H1 (cell line): ENCODE results near the gene WDR90. TPM values are rescaled to one million over a fixed set of nuclear protein-coding genes. Genes with fewer than 3 reads are reported as not detected.

Source experiments
- CTCF ChIA-PET: fragments of 300-600 bp; sonication (Branson Sonifier 250); formaldehyde crosslinking; loops from one replicate; lab custom pipeline; 2021; ENCODE audit not compliant: partially characterized antibody; lab: Charles Lee
- POLR2A ChIA-PET: fragments of 300-600 bp; sonication (Branson Sonifier 250); formaldehyde crosslinking; loops from one replicate; lab custom pipeline; 2021; ENCODE audit warnings: inconsistent platforms; ENCODE audit not compliant: partially characterized antibody; lab: Charles Lee
- DNase-seq, 2 experiments: peaks; one replicate each; pipeline versions ENCODE4 v3.0.0 to v3.0.0-alpha.2; 2010 to 2022; ENCODE audit warnings: low spot score in 2 of 2, low read depth in 1 of 2, mixed read lengths in 1 of 2
- FAIRE-seq: peaks from 2 replicates; lab custom pipeline; 2011; peaks lifted over from hg19 to GRCh38; lab: Jason Lieb, UNC
- H2AFZ ChIP-seq: 2 replicates; pipeline ENCODE4 v1.8.1; 2012; ENCODE audit warnings: low read length, inconsistent platforms
- H2AK5ac ChIP-seq: 2 replicates; pipeline ENCODE4 v1.6.1; 2013; ENCODE audit warnings: low read depth, low read length
- H2BK120ac ChIP-seq: replicated peaks from 2 replicates; pipeline ENCODE3; 2013; ENCODE audit warnings: low read depth, low read length, inconsistent platforms
- H2BK12ac ChIP-seq: 2 replicates; pipeline ENCODE4 v1.6.1; 2013; ENCODE audit warnings: low read depth, low read length
- H2BK15ac ChIP-seq: 2 replicates; pipeline ENCODE4 v1.6.1; 2013; ENCODE audit warnings: low read length
- H2BK20ac ChIP-seq: 2 replicates; pipeline ENCODE4 v1.6.1; 2013; ENCODE audit warnings: low read length
- H2BK5ac ChIP-seq: 2 replicates; pipeline ENCODE4 v1.6.1; 2013; ENCODE audit warnings: low read depth, low read length
- H3K14ac ChIP-seq: 2 replicates; pipeline ENCODE4 v1.6.1; 2013; ENCODE audit warnings: inconsistent platforms; ENCODE audit not compliant: insufficient read length
- H3K18ac ChIP-seq: 2 replicates; pipeline ENCODE4 v1.6.1; 2013; ENCODE audit warnings: low read length; ENCODE audit errors: extremely low read depth
- H3K23ac ChIP-seq: 2 replicates; pipeline ENCODE4 v1.6.1; 2013; ENCODE audit warnings: inconsistent platforms; ENCODE audit not compliant: insufficient read length
- H3K23me2 ChIP-seq: 2 replicates; pipeline ENCODE4 v1.6.1; 2013; ENCODE audit warnings: low read depth, low read length
- H3K27ac ChIP-seq: 2 replicates; pipeline ENCODE4 v1.6.1; 2011; ENCODE audit warnings: low read depth, low read length, inconsistent platforms
- H3K27me3 ChIP-seq, 4 experiments: replicated peaks in 1 of 4; 1 replicate in 1 of 4; 2 replicates in 3 of 4; pipeline versions ENCODE4 v1.6.1 to v1.8.1; 2011 to 2013; ENCODE audit warnings: low read length in 3 of 4, mild to moderate bottlenecking in 3 of 4, inconsistent platforms in 2 of 4, mixed read lengths in 2 of 4, moderate library complexity in 1 of 4; ENCODE audit not compliant: control insufficient read depth in 3 of 4, insufficient read depth in 3 of 4; ENCODE audit errors: extremely low read depth in 1 of 4
- H3K36me3 ChIP-seq, 4 experiments: 2 replicates each; pipeline versions ENCODE4 v1.6.1 to v1.8.1; 2011 to 2013; ENCODE audit warnings: mild to moderate bottlenecking in 4 of 4, low read length in 3 of 4, moderate library complexity in 2 of 4, control low read depth in 1 of 4, inconsistent platforms in 1 of 4; ENCODE audit not compliant: insufficient read depth in 4 of 4, control insufficient read depth in 2 of 4
- H3K4ac ChIP-seq: replicated peaks from 2 replicates; pipeline ENCODE3; 2013; ENCODE audit warnings: low read length, low read depth, mixed read lengths, inconsistent platforms; ENCODE audit not compliant: insufficient read length
- H3K4me1 ChIP-seq, 4 experiments: replicated peaks in 1 of 4; 1 replicate in 1 of 4; 2 replicates in 3 of 4; pipeline versions ENCODE4 v1.6.1 to v1.8.1; 2011 to 2013; ENCODE audit warnings: low read length in 3 of 4, inconsistent platforms in 2 of 4, mixed read lengths in 1 of 4; ENCODE audit not compliant: insufficient read depth in 4 of 4, control insufficient read depth in 3 of 4
- H3K4me2 ChIP-seq, 2 experiments: 2 replicates each; pipeline versions ENCODE4 v1.6.1 to v1.8.1; 2011 to 2013; ENCODE audit warnings: low read depth in 2 of 2, low read length in 2 of 2, control low read depth in 1 of 2, inconsistent platforms in 1 of 2, mild to moderate bottlenecking in 1 of 2; ENCODE audit not compliant: insufficient read depth in 1 of 2
- H3K4me3 ChIP-seq, 4 experiments: fragments of 200-600, 300-600 bp in 1 of 4; sonication (generic), shearing (Covaris generic), sonication (Bioruptor Twin) in 1 of 4; 2 replicates each; pipeline versions ENCODE4 v1.5.1 to v1.8.1; 2011 to 2016; ENCODE audit warnings: low read length in 4 of 4, low read depth in 3 of 4, control low read depth in 2 of 4, inconsistent platforms in 2 of 4, mild to moderate bottlenecking in 2 of 4, mixed read lengths in 1 of 4, moderate library complexity in 1 of 4; ENCODE audit not compliant: insufficient read depth in 2 of 4; ENCODE audit errors: extremely low read depth in 1 of 4
- H3K56ac ChIP-seq: replicated peaks from 2 replicates; pipeline ENCODE3; 2013; ENCODE audit warnings: low read depth, mild to moderate bottlenecking, mixed read lengths, low read length, inconsistent platforms; ENCODE audit not compliant: insufficient read length
- H3K79me1 ChIP-seq: 2 replicates; pipeline ENCODE4 v1.6.1; 2013; ENCODE audit warnings: low read depth, low read length, control low read depth
- H3K79me2 ChIP-seq, 2 experiments: 2 replicates each; pipeline versions ENCODE4 v1.6.1 to v1.8.1; 2012 to 2013; ENCODE audit warnings: low read length in 2 of 2, mild to moderate bottlenecking in 2 of 2, inconsistent platforms in 1 of 2; ENCODE audit not compliant: insufficient read depth in 2 of 2, control insufficient read depth in 1 of 2
- H3K9ac ChIP-seq, 4 experiments: replicated peaks in 1 of 4; 1 replicate in 1 of 4; 2 replicates in 3 of 4; pipeline versions ENCODE4 v1.6.1 to v1.8.1; 2011 to 2013; ENCODE audit warnings: low read depth in 3 of 4, low read length in 3 of 4, control low read depth in 2 of 4, mild to moderate bottlenecking in 2 of 4, moderate library complexity in 2 of 4, inconsistent platforms in 1 of 4; ENCODE audit errors: extremely low read depth in 1 of 4
- H3K9me3 ChIP-seq, 2 experiments: 2 replicates each; pipeline versions ENCODE4 v1.6.1 to v1.8.1; 2012 to 2013; ENCODE audit warnings: mild to moderate bottlenecking in 2 of 2, moderate library complexity in 2 of 2, control low read depth in 1 of 2, inconsistent platforms in 1 of 2, low read depth in 1 of 2, low read length in 1 of 2, mixed read lengths in 1 of 2; ENCODE audit not compliant: insufficient read depth in 2 of 2
- H4K20me1 ChIP-seq, 2 experiments: replicated peaks in 1 of 2; 2 replicates each; pipeline versions ENCODE3 to v1.8.1; 2011 to 2013; ENCODE audit warnings: inconsistent platforms in 2 of 2, low read length in 2 of 2, mild to moderate bottlenecking in 1 of 2; ENCODE audit not compliant: insufficient read depth in 2 of 2, control insufficient read depth in 1 of 2
- H4K5ac ChIP-seq: 2 replicates; pipeline ENCODE4 v1.6.1; 2013; ENCODE audit warnings: low read length, low read depth, mixed read lengths, inconsistent platforms; ENCODE audit not compliant: insufficient read length
- H4K8ac ChIP-seq: 2 replicates; pipeline ENCODE4 v1.8.0; 2013; ENCODE audit warnings: mild to moderate bottlenecking, moderate library complexity, low read length, inconsistent platforms; ENCODE audit not compliant: insufficient read depth; ENCODE audit errors: extremely low read depth
- H4K91ac ChIP-seq: replicated peaks from 2 replicates; pipeline ENCODE3; 2013; ENCODE audit warnings: low read length, mixed read lengths, inconsistent platforms; ENCODE audit not compliant: insufficient read length
- ATF2 ChIP-seq: IDR thresholded peaks from 2 replicates; pipeline ENCODE4 v1.6.1; 2012; ENCODE audit warnings: low read length, inconsistent platforms
- E2F6 ChIP-seq: IDR thresholded peaks from 2 replicates; pipeline ENCODE4 v1.6.1; 2012; ENCODE audit warnings: inconsistent platforms
- EGR1 ChIP-seq: IDR thresholded peaks from 2 replicates; pipeline ENCODE4 v1.6.1; 2011; ENCODE audit warnings: low read depth, low read length, borderline replicate concordance
- FOSL1 ChIP-seq: IDR thresholded peaks from 2 replicates; pipeline ENCODE4 v1.6.1; 2011; ENCODE audit warnings: mild to moderate bottlenecking, low read depth, low read length, moderate library complexity; ENCODE audit not compliant: insufficient read depth
- HDAC6 ChIP-seq: IDR thresholded peaks from one replicate; pipeline ENCODE4 v1.7.1; 2012; ENCODE audit warnings: low read depth, mild to moderate bottlenecking, inconsistent platforms, low read length, moderate library complexity
- RBBP5 ChIP-seq: IDR thresholded peaks from 2 replicates; pipeline ENCODE4 v1.7.1; 2012; ENCODE audit warnings: low read depth, mild to moderate bottlenecking, inconsistent platforms, low read length, moderate library complexity, borderline replicate concordance
- TAF7 ChIP-seq: optimal IDR thresholded peaks from 2 replicates; pipeline ENCODE3; 2011; ENCODE audit warnings: low read depth, mild to moderate bottlenecking, inconsistent platforms, low read length, moderate library complexity, borderline replicate concordance
- TEAD4 ChIP-seq: IDR thresholded peaks from 2 replicates; pipeline ENCODE4 v1.6.1; 2012; ENCODE audit warnings: low read depth, low read length, inconsistent platforms, mixed read lengths
- USF2 ChIP-seq: IDR thresholded peaks from 2 replicates; pipeline ENCODE4 v1.6.1; 2011; ENCODE audit warnings: low read length, improper control_type of control experiment
- WGBS, 2 experiments: shearing (Covaris generic) in 1 of 2; methylation state at CpG; one replicate each; pipeline versions ENCODE4 v1.1.6 to v1.1.7; 2013 to 2015; ENCODE audit warnings: low lambda C conversion rate in 2 of 2, mixed read lengths in 2 of 2, inconsistent platforms in 1 of 2, low coverage in 1 of 2, missing lambda C conversion rate in 1 of 2; ENCODE audit not compliant: insufficient replicate concordance in 2 of 2, insufficient coverage in 1 of 2, insufficient read length in 1 of 2; ENCODE audit errors: extremely low coverage in 1 of 2, missing lambda C conversion rate in 1 of 2; 5-methylcytosine and 5-hydroxymethylcytosine counted together
- polyA plus RNA-seq, 7 experiments: library from polyadenylated mRNA; depleted of rRNA in 3 of 7; stranded (reverse) in 5 of 7; unstranded in 2 of 7; fragments of >200 nt in 5 of 7; fragments of 200-250 nt in 2 of 7; gene quantifications; 1 replicate in 5 of 7; 2 replicates in 1 of 7; 4 replicates in 1 of 7; pipeline versions ENCODE4 v1.2.1 to v1.2.3, GENCODE V29; 2011 to 2013; ENCODE audit warnings: missing spikeins in 2 of 7, mixed read lengths in 2 of 7
- total RNA-seq: library from RNA; stranded (reverse); fragmentation: NEBNext Ultra II Directional; extraction: Animal tissue kit (Norgen Biotek cat#: 25700); gene quantifications from 2 replicates; pipeline ENCODE4 v1.2.1, GENCODE V29; 2021

The WDR90 gene
- total and polyA plus RNA-seq, 2 of the 8 experiments (the other 6 are each of a cell fraction or from before 2014, with no cell fraction given) = 24.0 to 47.2 TPM

- Histone ChIP-seq H3K14ac (no peak overlapping the region), H4K20me1 (peaks cover 3 to 22% of the 10 kb centered on the region in 2 experiments), H4K5ac (no peak overlapping the region), H2AFZ (no peak overlapping the region), H4K8ac (no peak overlapping the region), H3K4me1 (peaks cover 0 to 9% (median 5%) of the 10 kb centered on the region in 4 experiments; a peak in 4 of 7 replicates), H3K4me2 (peak overlapping the region; percentile 66 to 92; a peak in 2 of 4 replicates), H2BK120ac (no peak overlapping the region), H2BK15ac (no peak overlapping the region; the same call in 1 of the 2 replicates), H3K79me2 (no peaks in the 10 kb centered on the region), H2BK12ac (peak overlapping the region; percentile 60; the same call in 1 of the 2 replicates), H3K9ac (no peak overlapping the region), H3K36me3 (no peaks in the 10 kb centered on the region), H3K4me3 (peak overlapping the region in 2 of 4 experiments; percentile 34 to 69; a peak in 2 of 8 replicates), H3K27ac (no peak overlapping the region), H2BK5ac (no peak overlapping the region), H3K18ac (no peak overlapping the region), H3K56ac (no peak overlapping the region), H2BK20ac (0 out of 2 replicates have a peak overlapping the region, but pooled peaks have one; percentile 32), H3K23ac (no peak overlapping the region), H3K4ac (no peak overlapping the region), H3K23me2 (peaks cover 12% of the 10 kb centered on the region; the same call in 1 of the 2 replicates), H4K91ac (no peak overlapping the region), H3K79me1 (no peaks in the 10 kb centered on the region), H3K27me3 (peaks cover 46 to 80% (median 65%) of the 10 kb centered on the region in 4 experiments), H3K9me3 (no peaks in the 10 kb centered on the region), H2AK5ac (no peak overlapping the region)
- ChIA-PET CTCF (interaction anchor here (0.6 to 33.4 kb wide), 11 partner anchors 9 to 1166 kb away, joined by 3 to 977 read pairs (median 5); partner anchors contain the start of genes ANTKMT, CCDC78, CHTF18 and CIAO3), POLR2A (interaction anchor here (0.7 to 20.9 kb wide), 13 partner anchors 10 to 795 kb away, joined by 3 to 353 read pairs (median 4); partner anchors contain the start of genes ANTKMT, CCDC78, CIAO3 and HAGHL)
- 72% methylated on average over 14 of the region's 14 CpGs; no CpG with 5 or more reads in 1 of the 2 experiments for WGBS, 2 experiments
- DNase-seq = no peak
- FAIRE-seq = no peak
- TF ChIP-seq RBBP5 = no peak
- no peak for TF ChIP-seq EGR1
- TF ChIP-seq TAF7 = no peak
- no peak for TF ChIP-seq USF2
- no peak for TF ChIP-seq E2F6
- TF ChIP-seq FOSL1 = no peak
- TF ChIP-seq HDAC6 = no peak
- TF ChIP-seq TEAD4 = no peak
- no peak for TF ChIP-seq ATF2
Measured at GRCh38 chr16:707062-707538, 57.9 kb downstream of the WDR90 start.
